ENCODE data around the gene PSME3IP1. TPM values are rescaled to one million over a fixed set of nuclear protein-coding genes. Genes with fewer than 3 reads are reported as not detected.

Gene PSME3IP1
- total and polyA plus RNA-seq, 9 of the 15 experiments (the other 6 are each of a cell fraction or from before 2014, with no cell fraction given): 63.8 to 187 (median 142) TPM

- in situ Hi-C loops (cut with MboI): no loop called here
- Histone ChIP-seq H3K9me1 (ENCODE audit: control insufficient read depth, insufficient read depth, low read length) (no peaks in the 10 kb centered on the region), H3K4me1 (replicated peaks in 1 of 2; ENCODE audit: control insufficient read depth in 2 of 2, insufficient read depth in 2 of 2, low read length in 2 of 2) (peaks cover 12 to 27% of the 10 kb centered on the region in 2 experiments), H3K27ac (ENCODE audit: extremely low read depth, low read depth, low read length) (no peak overlapping the region), H3K4me3 (no peak overlapping the region), H3K4me2 (ENCODE audit: insufficient read depth, low read length) (no peak overlapping the region), H3K9ac (ENCODE audit: insufficient read depth in 1 of 2, low read depth in 2 of 2, low read length in 2 of 2) (peak overlapping the region in 1 of 2 experiments; percentile 26; a peak in 1 of 4 replicates), H3K9me3 (replicated peaks; ENCODE audit: control insufficient read depth, insufficient read depth, low read depth, low read length) (no peaks in the 10 kb centered on the region), H4K20me1 (replicated peaks; ENCODE audit: control insufficient read depth, insufficient read depth, low read length) (0 out of 2 replicates have a peak, but pooled peaks cover 3% of the 10 kb centered on the region), H3K79me2 (ENCODE audit: control insufficient read depth, insufficient read depth, low read length) (no peaks in the 10 kb centered on the region), H3K36me3 (ENCODE audit: control insufficient read depth, insufficient read depth, low read length) (no peaks in the 10 kb centered on the region), H3K27me3 (ENCODE audit: control insufficient read depth in 2 of 2, insufficient read depth in 2 of 2, low read length in 2 of 2) (no peaks in the 10 kb centered on the region; a peak in 1 of 5 replicates), H2AFZ (ENCODE audit: low read depth, low read length) (no peak overlapping the region)
- POLR2A ChIA-PET: interaction anchor here (1.0 kb wide), 1 partner anchor 41 kb away, joined by 3 read pairs; no protein-coding TSS in a partner anchor
- no TSS peak for BruUV-seq (replicated peaks)
- intact Hi-C loops (cut with micrococcal nuclease): no loop called here
- DNase-seq (ENCODE audit: extremely low read depth in 1 of 4, low spot score in 3 of 4) (no peak), FAIRE-seq (no peak), ATAC-seq (no peak)
- 41% methylated on average over 7 of the region's 10 CpGs for WGBS (ENCODE audit: insufficient coverage, low coverage, missing lambda C conversion rate)
- TF ChIP-seq ATF1 (CRISPR knock-in tag; IDR thresholded peaks at IDR 0.05) (no peak), ATF1 (tag; IDR thresholded peaks at IDR 0.05) (no peak), ARID3A (IDR thresholded peaks at IDR 0.05; ENCODE audit: borderline replicate concordance, low read depth, low read length) (no peak), NONO (IDR thresholded peaks at IDR 0.05; ENCODE audit: low read depth in 2 of 2, low read length in 1 of 2) (no peak), ZNF584 (CRISPR knock-in tag; IDR thresholded peaks at IDR 0.05; ENCODE audit: low read depth) (no peak), CBX2 (IDR thresholded peaks at IDR 0.05; ENCODE audit: insufficient read depth, low read length, poor library complexity, severe bottlenecking) (no peak), ZNF76 (CRISPR knock-in tag; IDR thresholded peaks at IDR 0.05; ENCODE audit: borderline replicate concordance) (no peak), TBP (optimal IDR thresholded peaks at IDR 0.05; ENCODE audit: low read depth, low read length) (no peak), EWSR1 (IDR thresholded peaks at IDR 0.05; ENCODE audit: borderline replicate concordance, low read depth, partially characterized antibody) (no peak), HDAC2 (IDR thresholded peaks at IDR 0.05) (no peak), GATAD2A (IDR thresholded peaks at IDR 0.05) (no peak), ZNF586 (CRISPR knock-in tag; conservative IDR thresholded peaks at IDR 0.05) (no peak), SMC3 (conservative IDR thresholded peaks at IDR 0.05; ENCODE audit: insufficient read depth, low read depth, low read length) (no peak), AFF1 (IDR thresholded peaks at IDR 0.05; ENCODE audit: low read depth in 1 of 2, partially characterized antibody in 2 of 2) (no peak), LARP7 (IDR thresholded peaks at IDR 0.05) (no peak), RFX5 (IDR thresholded peaks at IDR 0.05; ENCODE audit: low read depth, low read length) (no peak)
- TF ChIP-seq, protein P1, sequence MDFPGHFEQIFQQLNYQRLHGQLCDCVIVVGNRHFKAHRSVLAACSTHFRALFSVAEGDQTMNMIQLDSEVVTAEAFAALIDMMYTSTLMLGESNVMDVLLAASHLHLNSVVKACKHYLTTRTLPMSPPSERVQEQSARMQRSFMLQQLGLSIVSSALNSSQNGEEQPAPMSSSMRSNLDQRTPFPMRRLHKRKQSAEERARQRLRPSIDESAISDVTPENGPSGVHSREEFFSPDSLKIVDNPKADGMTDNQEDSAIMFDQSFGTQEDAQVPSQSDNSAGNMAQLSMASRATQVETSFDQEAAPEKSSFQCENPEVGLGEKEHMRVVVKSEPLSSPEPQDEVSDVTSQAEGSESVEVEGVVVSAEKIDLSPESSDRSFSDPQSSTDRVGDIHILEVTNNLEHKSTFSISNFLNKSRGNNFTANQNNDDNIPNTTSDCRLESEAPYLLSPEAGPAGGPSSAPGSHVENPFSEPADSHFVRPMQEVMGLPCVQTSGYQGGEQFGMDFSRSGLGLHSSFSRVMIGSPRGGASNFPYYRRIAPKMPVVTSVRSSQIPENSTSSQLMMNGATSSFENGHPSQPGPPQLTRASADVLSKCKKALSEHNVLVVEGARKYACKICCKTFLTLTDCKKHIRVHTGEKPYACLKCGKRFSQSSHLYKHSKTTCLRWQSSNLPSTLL (IDR thresholded peaks at IDR 0.05): no peak
- CTCF ChIA-PET (ENCODE audit: low intra/inter-chr PET ratio): interaction anchor here (0.6 kb wide), 1 partner anchor 53 kb away, joined by 3 read pairs; no protein-coding TSS in a partner anchor
These were observed 70.7 kb downstream of the PSME3IP1 start for GRCh38 chr16:57115168-57115513.

All from K562 (cell line).